Transverse colon (tissue), 4 donors: Measurements from ENCODE around the gene OLFML2B. TPM values are rescaled to one million over a fixed set of nuclear protein-coding genes. Genes with fewer than 3 reads are reported as not detected.
"Not testable (repeated sequence)": the region's sequence is repeated elsewhere in the genome, so short reads cannot be mapped to it uniquely, and the experiment has no call there.

Experiments
- DNase-seq: peaks from one replicate; pipeline ENCODE4 v3.0.0-alpha.2; 2019
- H3K27ac ChIP-seq, 4 donors: fragments of 200-600 bp; sonication (generic); 2 replicates each; pipeline ENCODE4 v1.5.1; 2016 to 2018; ENCODE audit warnings: inconsistent platforms in 4 of 4
- H3K27me3 ChIP-seq: fragments of 200-600 bp; sonication (generic); 2 replicates; pipeline ENCODE4 v1.5.1; 2017; ENCODE audit warnings: inconsistent platforms
- H3K36me3 ChIP-seq, 4 donors: fragments of 200-600 bp; sonication (generic); 2 replicates each; pipeline ENCODE4 v1.5.1; 2017 to 2019; ENCODE audit warnings: inconsistent platforms in 4 of 4
- H3K4me1 ChIP-seq, 4 donors: fragments of 200-600 bp; sonication (generic); 2 replicates each; pipeline ENCODE4 v1.5.1; 2017 to 2020; ENCODE audit warnings: inconsistent platforms in 4 of 4
- H3K4me3 ChIP-seq, 4 donors: fragments of 200-600 bp; sonication (generic); 1 replicate in 1 of 4; 2 replicates in 3 of 4; pipeline versions ENCODE4 v1.5.1 to v1.6.1; 2017 to 2019; ENCODE audit warnings: inconsistent platforms in 4 of 4
- H3K9me3 ChIP-seq, 2 donors: fragments of 200-600 bp; sonication (generic); 2 replicates each; pipeline ENCODE4 v1.5.1; 2017 to 2019; ENCODE audit warnings: inconsistent platforms in 2 of 2
- EP300 ChIP-seq: sonication (generic); formaldehyde crosslinking; IDR thresholded peaks from one replicate; pipeline ENCODE4 v1.6.1; 2017; ENCODE audit warnings: antibody characterized with exemption, low read depth
- POLR2A ChIP-seq: fragments of 450-650 bp; IDR thresholded peaks from one replicate; pipeline ENCODE4 v1.6.1; 2016; ENCODE audit warnings: antibody characterized with exemption, mild to moderate bottlenecking, moderate library complexity
- POLR2AphosphoS5 ChIP-seq, 3 donors: sonication (generic); formaldehyde crosslinking; IDR thresholded peaks; one replicate each; pipeline ENCODE4 v1.6.1; 2016; ENCODE audit warnings: antibody characterized with exemption in 3 of 3
- WGBS, 2 donors: methylation state at CpG; one replicate each; pipeline ENCODE4 v1.1.5; 2018; ENCODE audit warnings: low coverage in 1 of 2; 5-methylcytosine and 5-hydroxymethylcytosine counted together
- in situ Hi-C, 4 donors: fragments of 200-750 bp; cut with MboI; loops; one replicate each; pipeline versions ENCODE4 v1.15.0 to v1.15.1; 2017; ENCODE audit warnings: low sequenced_read_pairs in 3 of 4, low pct_ligation_motif_present in 1 of 4, low pct_unique_long_range_greater_than_20kb in 1 of 4
- intact Hi-C: fragments of 100-400 bp; cut with DNase I; formaldehyde crosslinking; loops from one replicate; pipeline ENCODE4 v1.15.1; 2023; ENCODE audit warnings: low total_unique reads
- total RNA-seq, 4 donors: library from RNA; depleted of rRNA; stranded (reverse); fragments of >200 nt; gene quantifications; one replicate each; pipeline ENCODE4 v1.1.0, GENCODE V29; 2016
- TF ChIP-seq, protein P1 (sequence below), 5 experiments: fragments of 200-600 bp in 3 of 5; fragments of 450-650 bp in 2 of 5; sonication (generic) in 3 of 5; IDR thresholded peaks; 1 replicate in 2 of 5; 2 replicates in 3 of 5; pipeline ENCODE4 v1.5.1; 2016 to 2017; ENCODE audit warnings: antibody characterized with exemption in 5 of 5, inconsistent platforms in 3 of 5, mild to moderate bottlenecking in 2 of 5, moderate library complexity in 1 of 5

The OLFML2B gene
- total RNA-seq, 4 donors from 2014 or later, result 1.6 to 5.2 (median 3.7) TPM

GRCh38 chr1:162069334-162070093, 45.8 kb upstream of the OLFML2B start, which contains the start of gene NOS1AP:
Gene NOS1AP (plus strand): TSS chr1:162069691. CDS start chr1:162070178, 487 bp downstream.
- in situ Hi-C loops, result no loop called here
- intact Hi-C loops, result no loop called here
- WGBS, 2 donors, result 0 to 1% methylated on average over 2 to 62 of the region's 95 CpGs

GRCh38 chr1:162068301-162068700, 44.6 kb upstream of the OLFML2B start:
- no peak for DNase-seq
- H3K36me3 ChIP-seq, result no peaks in the 10 kb centered on the region
- intact Hi-C loops, result no loop called here
- 77 to 96% methylated on average over 3 to 4 of the region's 4 CpGs for WGBS, 2 donors
- H3K4me1 ChIP-seq, result peaks cover 0 to 38% (median 14%) of the 10 kb centered on the region in 4 donors
- TF ChIP-seq EP300 (no peak), POLR2A (no peak), POLR2AphosphoS5 (IDR thresholded peaks at IDR 0.05) (no peak)
- TF ChIP-seq, protein P1, sequence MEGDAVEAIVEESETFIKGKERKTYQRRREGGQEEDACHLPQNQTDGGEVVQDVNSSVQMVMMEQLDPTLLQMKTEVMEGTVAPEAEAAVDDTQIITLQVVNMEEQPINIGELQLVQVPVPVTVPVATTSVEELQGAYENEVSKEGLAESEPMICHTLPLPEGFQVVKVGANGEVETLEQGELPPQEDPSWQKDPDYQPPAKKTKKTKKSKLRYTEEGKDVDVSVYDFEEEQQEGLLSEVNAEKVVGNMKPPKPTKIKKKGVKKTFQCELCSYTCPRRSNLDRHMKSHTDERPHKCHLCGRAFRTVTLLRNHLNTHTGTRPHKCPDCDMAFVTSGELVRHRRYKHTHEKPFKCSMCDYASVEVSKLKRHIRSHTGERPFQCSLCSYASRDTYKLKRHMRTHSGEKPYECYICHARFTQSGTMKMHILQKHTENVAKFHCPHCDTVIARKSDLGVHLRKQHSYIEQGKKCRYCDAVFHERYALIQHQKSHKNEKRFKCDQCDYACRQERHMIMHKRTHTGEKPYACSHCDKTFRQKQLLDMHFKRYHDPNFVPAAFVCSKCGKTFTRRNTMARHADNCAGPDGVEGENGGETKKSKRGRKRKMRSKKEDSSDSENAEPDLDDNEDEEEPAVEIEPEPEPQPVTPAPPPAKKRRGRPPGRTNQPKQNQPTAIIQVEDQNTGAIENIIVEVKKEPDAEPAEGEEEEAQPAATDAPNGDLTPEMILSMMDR (IDR thresholded peaks at IDR 0.05), result no peak
- H3K27ac ChIP-seq, result no peak overlapping the region
- no peak overlapping the region for H3K4me3 ChIP-seq
- no peaks in the 10 kb centered on the region for H3K9me3 ChIP-seq
- in situ Hi-C loops, result no loop called here
- H3K27me3 ChIP-seq, result peaks cover 6% of the 10 kb centered on the region

More at GRCh38 chr1:162069334-162070093, 45.8 kb upstream of the OLFML2B start, which contains the start of gene NOS1AP:
- Histone ChIP-seq H3K27ac (peak within 1 kb of the TSS; percentile 78 to 93 (median 91)), H3K36me3 (no peaks in the 10 kb centered on the region), H3K27me3 (peaks cover 6% of the 10 kb centered on the region), H3K4me3 (peak within 1 kb of the TSS; percentile 60 to 93 (median 80)), H3K4me1 (peaks cover 0 to 36% (median 12%) of the 10 kb centered on the region in 4 donors), H3K9me3 (no peaks in the 10 kb centered on the region)
- DNase-seq, result peak; percentile 88
- TF ChIP-seq, protein P1 (IDR thresholded peaks at IDR 0.05), result no peak
- TF ChIP-seq POLR2AphosphoS5 (IDR thresholded peaks at IDR 0.05) (peak; percentile 64 to 86 (median 84)), POLR2A (peak; percentile 68), EP300 (no peak)

- no peaks in the 10 kb centered on the region for H3K36me3 ChIP-seq
- H3K27ac ChIP-seq, result no peak overlapping the region
- in situ Hi-C loops, result no loop called here
- intact Hi-C loops, result no loop called here
- H3K4me1 ChIP-seq, result peaks cover 0 to 37% (median 15%) of the 10 kb centered on the region in 4 donors
- TF ChIP-seq EP300 (no peak), POLR2A (no peak), POLR2AphosphoS5 (IDR thresholded peaks at IDR 0.05) (no peak)
- DNase-seq, result no peak
- 52 to 92% methylated on average over 1 of the region's 1 CpG for WGBS, 2 donors
- H3K9me3 ChIP-seq, result no peaks in the 10 kb centered on the region
- H3K4me3 ChIP-seq, result no peak overlapping the region
- H3K27me3 ChIP-seq, result peaks cover 6% of the 10 kb centered on the region
Measured at GRCh38 chr1:162067466-162067865, 43.8 kb upstream of the OLFML2B start.

- intact Hi-C loops, H3K36me3 ChIP-seq, in situ Hi-C loops, H3K4me3 ChIP-seq, H3K9me3 ChIP-seq, H3K27me3 ChIP-seq, H3K27ac ChIP-seq, DNase-seq: not testable (repeated sequence)
- 83 to 84% methylated on average over 1 to 4 of the region's 4 CpGs for WGBS, 2 donors
- peaks cover 0 to 34% (median 14%) of the 10 kb centered on the region in 4 donors for H3K4me1 ChIP-seq
Measured at GRCh38 chr1:162066836-162067235, 43.2 kb upstream of the OLFML2B start.

GRCh38 chr1:162065016-162065415, 41.3 kb upstream of the OLFML2B start:
- in situ Hi-C loops, result no loop called here
- no peak for DNase-seq
- no peak overlapping the region for H3K4me3 ChIP-seq
- TF ChIP-seq EP300 (no peak), POLR2A (no peak), POLR2AphosphoS5 (IDR thresholded peaks at IDR 0.05) (no peak)
- TF ChIP-seq, protein P1 (IDR thresholded peaks at IDR 0.05), result no peak
- H3K9me3 ChIP-seq, result no peaks in the 10 kb centered on the region
- H3K36me3 ChIP-seq, result no peaks in the 10 kb centered on the region
- WGBS, 2 donors, result 42 to 64% methylated on average over 2 of the region's 2 CpGs
- no peak overlapping the region for H3K27ac ChIP-seq
- peaks cover 0 to 17% (median 12%) of the 10 kb centered on the region in 4 donors for H3K4me1 ChIP-seq
- peaks cover 2% of the 10 kb centered on the region for H3K27me3 ChIP-seq
- intact Hi-C loops, result no loop called here
